A172 (cell line): ENCODE results near the gene INPP4B. TPM values are rescaled to one million over a fixed set of nuclear protein-coding genes. Genes with fewer than 3 reads are reported as not detected.

Experiments used
- DNase-seq: peaks from one replicate; pipeline ENCODE4 v3.0.0-alpha.2; 2015; ENCODE audit warnings: low spot score
- total RNA-seq: library from RNA; depleted of rRNA; stranded (reverse); fragments of >200 nt; shearing (Covaris generic); gene quantifications from 2 replicates; pipeline ENCODE4 v1.2.3, GENCODE V29; 2014

INPP4B gene
- total RNA-seq, 1 experiment from 2014 or later = 31.8 TPM

DNA sequence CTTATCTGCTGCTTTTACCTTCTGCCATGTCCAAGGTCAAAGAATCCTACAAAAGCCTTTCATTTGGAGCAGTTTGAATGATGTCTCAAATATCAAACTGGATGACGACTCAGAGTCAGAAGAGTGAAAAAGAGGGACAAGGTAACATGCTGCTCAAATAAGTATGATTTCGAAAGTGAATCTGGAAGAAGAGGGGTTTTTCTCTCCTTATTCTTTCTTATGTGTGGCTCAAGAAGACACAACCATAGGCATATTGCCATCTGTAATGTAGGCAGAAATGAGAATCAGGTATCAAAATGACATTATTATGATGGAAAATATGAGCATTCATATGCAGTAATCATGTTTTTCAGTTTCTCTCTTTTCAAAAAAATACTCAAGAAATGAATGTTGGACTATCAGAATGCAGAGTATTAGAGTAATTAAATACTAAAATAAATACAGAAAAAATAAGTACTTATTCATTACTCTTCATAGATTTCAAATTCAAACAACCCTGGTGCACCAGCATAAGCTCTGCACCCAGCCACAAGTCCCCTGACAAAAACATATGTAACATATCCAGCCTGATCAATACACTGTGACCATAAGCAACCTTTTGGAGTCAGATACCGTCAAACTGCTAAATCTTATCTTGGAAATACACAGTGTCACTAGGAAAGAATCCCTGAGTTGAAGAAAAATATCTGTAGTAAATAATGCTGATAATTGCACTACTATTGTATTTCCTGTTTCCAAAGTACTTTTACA, 468.6 kb downstream of the INPP4B start:
- no peak for DNase-seq

DNA sequence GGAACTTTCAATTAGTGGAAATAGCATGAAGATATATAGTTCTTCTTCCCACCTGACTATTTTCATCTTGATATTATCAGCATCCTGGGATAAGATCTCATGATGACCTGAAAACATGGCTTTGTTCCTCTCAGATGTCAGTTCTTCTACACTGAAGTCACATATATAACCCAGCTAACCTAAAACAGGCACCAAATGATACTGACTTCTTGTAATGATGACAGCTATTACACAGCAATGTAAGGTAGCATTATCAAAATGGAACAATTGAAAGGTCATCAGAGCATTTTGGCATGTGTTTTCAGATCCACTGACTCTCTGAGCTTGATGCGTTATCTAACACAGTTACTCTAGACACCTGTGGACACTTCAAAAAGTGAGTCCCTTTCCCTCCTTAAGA, 469.9 kb downstream of the INPP4B start:
- no peak for DNase-seq

DNA sequence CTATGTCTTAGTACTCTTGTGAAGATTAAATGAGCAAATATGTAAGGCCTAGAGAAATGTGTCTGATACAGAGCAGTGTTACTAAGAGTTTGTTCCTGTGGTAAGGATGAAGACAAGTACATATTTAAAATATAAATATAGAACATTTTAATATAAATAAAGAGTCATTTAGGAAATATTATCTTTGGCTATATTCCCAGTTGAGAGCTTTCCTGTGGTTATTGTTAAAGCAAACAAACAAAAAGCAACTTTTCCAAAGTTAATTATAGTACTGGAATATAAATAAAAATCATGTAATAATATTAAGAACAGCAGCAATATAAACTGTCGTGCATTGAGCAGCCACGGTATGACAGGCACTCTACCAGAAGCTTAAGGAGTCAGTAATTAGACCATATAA, 472.5 kb downstream of the INPP4B start:
- DNase-seq = no peak

DNA sequence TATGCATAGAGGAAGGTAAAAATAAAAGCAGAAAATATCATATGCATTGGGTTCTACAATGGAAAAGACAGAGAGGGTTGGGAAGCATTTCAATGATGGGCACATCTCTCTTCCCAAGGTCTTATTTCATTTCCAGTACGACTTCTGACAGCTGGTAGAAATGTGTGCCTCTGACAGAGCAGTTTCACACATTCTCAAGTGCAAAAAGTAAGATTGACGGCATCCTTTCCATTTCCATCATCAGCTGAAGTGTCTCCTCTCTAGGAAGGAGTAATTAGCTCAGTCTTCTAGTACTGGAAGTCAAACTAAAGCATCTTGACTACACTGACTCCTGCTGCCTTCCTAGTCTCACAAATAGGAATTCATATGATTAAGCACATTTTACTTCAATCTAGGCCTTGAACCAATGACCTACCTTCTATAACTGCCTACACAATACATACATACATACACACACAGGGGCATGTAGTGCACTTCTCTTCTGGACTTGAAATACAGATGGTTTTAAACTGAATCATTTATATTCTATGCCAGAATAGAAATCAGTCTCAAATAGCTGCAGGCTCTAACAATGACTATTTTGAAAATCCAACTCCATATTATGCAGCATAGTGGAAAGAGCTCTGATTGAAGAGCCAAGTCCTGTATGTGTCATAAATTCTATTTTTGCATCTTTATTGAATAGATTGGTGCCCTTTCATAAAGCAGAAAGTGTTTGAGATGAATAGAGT, 473.4 kb downstream of the INPP4B start:
- no peak for DNase-seq

DNA sequence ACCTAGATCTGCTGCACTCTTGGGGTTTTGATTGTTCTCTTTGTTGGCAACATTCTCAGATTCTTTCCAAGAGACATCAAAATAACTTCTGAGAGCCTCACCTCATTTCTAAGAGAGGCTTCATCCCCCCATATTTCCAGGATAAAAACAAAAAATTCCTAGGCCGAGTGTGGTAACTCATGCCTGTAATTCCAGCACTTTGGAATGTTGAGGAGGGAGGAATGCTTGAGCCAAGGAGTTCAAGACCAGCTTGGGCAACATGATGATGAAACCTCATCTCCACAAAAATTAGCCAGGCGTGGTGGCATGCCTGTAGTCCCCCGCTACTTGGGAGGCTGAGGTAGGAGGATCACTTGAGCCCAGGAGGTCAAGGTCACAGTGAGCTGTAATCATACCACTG, 477.0 kb downstream of the INPP4B start:
- DNase-seq = no peak

DNA sequence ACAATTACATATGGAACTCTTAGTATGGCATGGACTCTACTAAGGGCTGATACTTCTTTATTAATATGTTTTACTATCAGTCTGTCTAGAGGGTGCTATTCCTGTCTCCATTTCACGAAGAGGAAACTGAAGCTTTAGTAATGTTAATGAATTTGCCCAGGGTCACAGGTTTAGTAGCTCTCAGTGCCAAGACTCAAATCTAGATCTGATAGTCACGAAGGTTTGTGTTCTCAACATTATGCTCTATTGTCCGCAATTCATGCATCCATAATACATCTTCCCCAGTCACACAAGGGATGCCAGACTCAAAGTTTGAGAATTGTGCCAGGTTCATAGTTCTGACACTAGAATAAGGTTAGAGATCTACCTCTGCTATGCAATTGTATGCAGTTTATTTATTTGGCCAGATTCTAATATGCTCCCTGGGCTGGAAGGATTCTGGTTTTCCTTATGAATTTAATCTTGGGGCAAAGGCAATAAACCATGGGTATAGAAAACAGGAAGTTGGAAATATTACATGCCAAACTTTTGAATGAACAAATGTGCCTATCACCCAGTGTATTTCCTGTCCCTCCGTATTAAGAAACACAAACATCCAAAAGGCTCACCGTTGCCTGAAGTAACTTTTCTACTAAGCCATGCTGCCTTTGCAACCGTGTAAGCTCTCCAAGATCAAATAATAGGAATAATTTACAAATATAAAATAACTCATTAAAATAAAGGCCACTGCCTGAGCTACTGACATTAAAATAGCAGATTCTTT, 478.5 kb downstream of the INPP4B start:
- DNase-seq = no peak

DNA sequence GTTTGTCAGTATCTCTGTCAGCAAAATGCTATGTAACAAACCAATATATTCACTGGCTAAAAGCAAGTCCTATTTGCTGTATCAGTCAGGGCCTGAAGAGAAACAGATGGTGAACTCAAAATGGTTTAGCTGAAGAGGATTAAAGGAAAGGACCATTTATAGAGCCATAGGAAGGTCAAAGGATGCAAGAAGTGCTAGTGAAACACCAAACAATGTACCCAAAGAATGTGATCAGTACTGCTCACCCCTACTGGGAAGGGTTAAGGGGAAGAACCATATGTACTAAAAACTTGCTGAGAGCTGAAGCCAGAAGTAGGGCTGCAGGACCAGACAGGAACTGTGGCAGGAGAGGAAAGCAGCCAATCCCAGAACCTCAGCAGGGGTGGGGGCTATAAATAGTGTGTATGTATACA, 479.3 kb downstream of the INPP4B start:
- DNase-seq = no peak

DNA sequence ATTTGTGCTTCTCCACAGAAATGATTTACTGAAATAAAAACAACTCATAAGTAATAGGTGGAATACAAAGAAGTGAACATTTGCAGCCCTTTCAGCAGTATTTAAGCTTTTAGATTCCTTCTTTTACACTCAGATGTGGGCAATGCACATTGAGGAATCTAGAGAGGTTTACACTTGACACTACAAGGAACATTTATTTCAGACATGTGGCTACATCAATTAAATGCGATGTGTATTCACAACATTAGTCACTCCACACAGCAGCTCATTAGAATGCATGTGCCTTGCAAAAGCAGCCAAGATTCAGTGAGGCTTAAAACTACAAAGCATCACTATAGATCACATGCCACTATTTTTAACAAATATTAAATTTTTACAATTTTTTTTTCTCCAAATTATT, 480.7 kb downstream of the INPP4B start:
- peak; percentile 47 for DNase-seq

DNA sequence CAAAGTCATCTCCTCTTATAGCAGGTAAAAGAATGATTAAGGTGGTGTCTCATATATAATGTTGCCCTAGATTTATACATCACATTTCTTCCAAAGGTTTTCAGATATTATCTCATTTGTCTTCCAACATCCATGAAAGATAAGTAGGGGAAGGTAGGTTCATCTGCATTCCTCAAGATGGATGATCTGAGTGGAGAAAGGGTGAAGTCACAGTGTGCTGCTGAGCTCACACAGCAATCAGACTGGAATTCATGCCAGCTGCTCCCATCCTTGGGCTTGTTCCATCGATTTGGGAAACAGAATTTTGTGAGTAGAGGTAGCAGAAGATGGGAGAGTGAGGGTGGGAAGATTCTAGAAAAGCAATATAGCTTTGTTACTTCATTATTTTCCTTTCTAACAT, 482.4 kb downstream of the INPP4B start:
- no peak for DNase-seq

DNA sequence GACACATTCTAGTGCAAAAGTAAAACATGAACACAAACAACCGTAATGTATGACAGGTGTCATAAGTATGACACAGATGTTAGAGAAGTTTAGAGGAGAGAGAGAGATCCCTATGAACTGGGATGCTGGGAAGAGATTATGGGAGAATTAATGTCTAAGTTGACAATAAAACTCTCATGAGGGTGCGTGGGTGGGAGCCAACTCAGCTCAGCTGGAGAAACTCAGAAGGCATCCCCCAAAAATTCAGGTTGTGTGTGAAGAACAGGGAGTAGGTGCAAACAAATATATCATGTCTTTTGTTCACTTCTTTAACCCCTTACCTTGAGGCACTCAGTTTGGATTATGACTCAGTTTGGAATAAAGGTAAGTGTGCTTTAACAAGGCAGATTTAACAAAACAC, 484.1 kb downstream of the INPP4B start:
- no peak for DNase-seq

DNA sequence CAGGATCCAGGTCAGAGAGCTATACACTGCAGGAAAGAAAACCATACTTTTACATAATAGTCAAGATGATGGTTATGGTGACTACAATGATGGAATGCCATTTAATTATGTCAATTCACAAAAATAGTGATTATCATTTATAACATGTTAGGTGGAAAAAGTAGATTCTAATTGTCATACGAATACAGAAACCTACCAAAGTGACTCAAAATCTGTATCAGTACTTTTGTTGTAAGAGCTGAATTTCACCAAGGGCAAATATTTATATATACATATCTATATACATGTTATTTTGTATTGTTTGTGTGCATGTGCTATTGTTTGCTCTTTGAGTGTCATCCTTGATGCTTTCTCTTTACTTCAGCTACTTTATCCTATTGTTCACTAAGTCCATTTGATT, 485.4 kb downstream of the INPP4B start:
- no peak for DNase-seq

DNA sequence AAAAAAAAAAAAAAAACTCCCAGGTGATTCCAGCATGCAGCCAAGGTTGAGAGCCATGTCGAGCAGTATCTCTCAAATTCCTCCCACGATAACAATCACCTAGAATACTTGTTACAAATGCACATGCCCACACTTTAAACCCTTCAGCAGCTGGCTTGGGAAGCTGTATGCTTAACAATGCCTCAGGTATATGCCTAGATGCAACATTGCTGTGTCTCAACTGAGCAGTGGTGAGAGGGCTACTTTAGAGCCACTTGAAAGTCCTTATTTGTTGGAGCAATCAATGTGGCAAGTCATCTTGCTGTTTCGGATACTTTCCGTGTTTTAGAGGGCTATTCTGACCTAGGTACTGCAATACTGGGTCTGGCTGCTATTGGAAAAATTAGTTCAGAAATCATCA, 487.4 kb downstream of the INPP4B start:
- no peak for DNase-seq

DNA sequence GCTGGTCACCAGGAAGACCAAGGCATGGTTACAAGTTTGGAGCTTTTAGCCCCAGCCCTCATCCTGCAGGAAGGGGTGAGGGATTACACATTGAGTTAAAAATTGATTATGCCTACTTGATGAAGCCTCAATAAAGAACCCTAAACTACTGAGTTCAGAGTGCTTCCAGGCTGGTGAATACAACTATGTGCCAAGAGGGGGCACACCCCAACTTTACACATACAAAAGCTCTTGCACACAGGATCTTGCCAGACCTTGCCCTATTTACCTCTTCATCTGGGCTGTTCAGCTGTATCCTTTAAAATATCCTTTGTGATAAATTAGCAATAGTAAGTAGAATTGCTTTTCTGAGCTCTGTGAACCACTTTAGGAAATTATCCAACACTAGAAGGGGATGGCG, 489.3 kb downstream of the INPP4B start:
- DNase-seq = no peak

DNA sequence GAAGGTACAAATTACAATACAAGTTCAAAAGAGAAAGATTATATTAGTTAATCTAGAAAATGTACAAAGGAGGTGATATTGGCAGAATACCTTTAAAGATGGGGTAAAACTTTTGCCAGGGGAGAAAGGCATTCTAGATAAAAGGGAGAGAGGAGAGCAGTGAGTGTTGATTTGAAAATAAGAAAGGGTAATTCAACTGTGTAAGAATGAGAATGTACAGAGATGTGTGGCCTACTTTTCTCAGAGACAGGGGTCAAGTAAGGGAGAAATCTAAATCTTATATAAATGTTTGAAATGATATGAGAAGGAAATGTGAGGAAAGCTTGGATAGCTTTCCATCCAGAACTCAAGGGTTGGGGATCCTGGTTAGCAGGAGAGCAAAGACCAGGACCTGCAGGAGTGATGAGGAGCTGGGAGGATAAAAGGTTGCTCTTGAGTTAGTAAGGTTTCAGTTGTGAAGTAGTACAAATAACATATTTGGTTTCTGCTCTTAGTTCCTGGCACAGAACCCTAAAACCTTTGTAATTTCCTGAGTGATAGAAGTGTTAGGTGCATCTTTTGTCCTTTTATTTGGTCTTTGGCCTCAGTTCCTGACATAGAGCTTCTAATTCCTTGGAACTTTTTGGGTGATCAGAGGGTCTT, 489.9 kb downstream of the INPP4B start:
- DNase-seq = no peak

DNA sequence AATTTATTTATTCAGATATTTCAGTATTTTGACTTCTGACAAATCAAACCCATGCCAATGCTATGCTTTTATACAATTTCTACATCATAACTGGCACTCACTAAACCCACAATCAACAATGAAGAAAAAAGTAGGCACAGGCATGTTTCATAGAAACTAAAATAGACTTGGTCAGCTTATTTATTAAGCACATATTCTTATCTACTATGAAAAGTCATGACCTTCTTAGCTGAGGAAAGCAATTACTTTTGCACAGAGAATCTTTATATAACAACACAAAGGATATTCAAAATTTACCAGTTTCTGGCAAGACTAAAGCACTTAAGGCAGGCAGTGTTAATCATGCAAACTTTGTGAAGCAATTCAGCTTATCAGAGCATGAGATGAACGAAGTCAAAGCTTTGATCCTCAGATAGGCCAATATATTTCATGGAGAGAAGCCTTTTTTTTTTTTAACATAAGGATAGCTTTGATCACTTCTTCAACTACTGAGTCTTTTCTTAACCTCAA, 490.6 kb downstream of the INPP4B start:
- DNase-seq = no peak

DNA sequence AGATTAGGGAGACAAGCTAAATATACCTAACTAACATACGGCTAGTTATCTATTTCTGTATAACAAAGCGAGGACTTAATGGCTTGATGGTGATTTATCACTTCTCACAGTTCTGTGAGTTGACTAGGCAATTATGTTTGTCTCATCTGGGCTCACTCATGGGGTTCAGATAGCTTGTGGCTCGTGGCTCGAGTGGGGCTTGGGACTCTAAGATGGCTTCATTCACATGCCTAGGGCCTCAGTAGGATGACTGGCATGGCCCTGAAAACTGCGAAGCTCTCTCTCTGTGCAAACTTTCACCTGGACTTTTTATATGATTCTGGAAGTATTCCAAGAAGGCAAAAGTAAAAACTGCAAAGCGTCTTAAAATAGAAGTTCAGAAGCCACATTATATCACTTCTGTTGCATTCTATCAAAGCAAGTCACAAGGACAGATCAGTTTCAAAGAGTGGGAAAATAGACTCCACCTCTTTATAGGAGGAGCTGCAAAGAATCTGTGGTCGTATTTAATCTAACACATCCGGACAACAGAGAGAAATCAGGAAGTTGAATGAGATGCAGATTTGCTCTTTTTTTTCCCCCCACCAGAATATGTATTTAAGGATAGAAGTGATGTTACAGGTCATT, 491.2 kb downstream of the INPP4B start:
- DNase-seq = peak; percentile 60

DNA sequence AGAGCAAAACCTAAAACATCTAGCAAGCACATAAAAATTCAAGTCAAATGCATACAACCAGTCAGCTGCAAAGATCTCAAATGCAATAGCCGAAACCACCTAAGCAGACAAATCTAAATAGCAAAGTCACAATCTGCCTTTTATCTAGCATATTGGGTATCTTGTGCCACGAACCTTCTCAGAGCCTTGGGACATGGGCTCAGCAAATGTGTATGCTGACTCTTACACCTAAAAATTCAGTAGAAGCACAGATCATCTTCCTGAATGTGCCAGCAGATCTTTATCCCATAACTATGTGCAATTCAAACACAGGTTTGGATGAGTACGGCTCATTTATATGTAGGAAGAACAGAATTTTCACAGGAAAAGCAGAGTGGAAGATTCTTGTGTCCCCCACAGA, 492.1 kb downstream of the INPP4B start:
- no peak for DNase-seq

DNA sequence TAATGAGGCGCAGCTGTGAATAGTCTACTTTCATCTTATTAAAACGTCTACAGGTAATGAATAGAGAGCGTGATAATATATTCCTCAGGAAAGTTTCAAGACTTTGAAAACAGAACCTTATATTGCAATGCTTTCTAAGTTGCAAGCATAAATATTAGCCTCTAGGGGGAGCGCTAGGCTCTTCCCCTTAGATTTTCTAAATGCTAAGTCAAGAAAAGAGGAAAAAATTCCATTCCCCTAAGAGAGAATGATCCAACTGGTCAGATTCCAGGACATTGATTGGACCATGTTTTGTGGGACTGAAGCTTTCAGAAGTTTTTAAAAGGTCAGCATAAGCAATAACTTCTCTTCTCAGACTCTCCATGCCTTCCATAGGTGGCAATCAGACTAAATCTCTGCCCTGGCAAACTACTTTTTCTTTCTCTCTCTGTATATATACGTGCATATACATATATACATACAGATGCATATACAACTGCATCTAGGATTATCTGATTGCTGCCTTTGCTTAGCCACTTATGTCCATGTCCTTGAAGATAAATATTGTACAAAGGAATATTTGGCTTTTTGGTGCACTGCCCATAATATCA, 492.9 kb downstream of the INPP4B start:
- peak; percentile 68 for DNase-seq

DNA sequence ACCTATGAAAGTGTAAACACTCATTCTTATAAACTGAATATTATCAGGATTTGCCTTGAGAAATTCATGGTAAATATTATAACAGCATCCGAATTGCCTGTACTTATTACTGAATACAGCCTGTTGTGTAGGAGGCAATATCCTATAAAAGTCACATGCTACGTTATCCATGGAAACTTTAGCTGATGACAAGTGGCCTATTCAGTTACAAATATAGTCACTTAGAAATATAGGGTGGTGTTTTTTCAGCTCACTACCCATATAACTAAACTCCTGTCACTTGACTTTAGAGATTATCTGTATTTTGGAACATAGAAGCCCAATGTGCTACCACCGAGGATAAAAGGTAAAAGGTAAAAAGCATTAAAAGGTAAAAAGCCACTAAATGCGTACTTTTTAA, 493.4 kb downstream of the INPP4B start:
- no peak for DNase-seq

DNA sequence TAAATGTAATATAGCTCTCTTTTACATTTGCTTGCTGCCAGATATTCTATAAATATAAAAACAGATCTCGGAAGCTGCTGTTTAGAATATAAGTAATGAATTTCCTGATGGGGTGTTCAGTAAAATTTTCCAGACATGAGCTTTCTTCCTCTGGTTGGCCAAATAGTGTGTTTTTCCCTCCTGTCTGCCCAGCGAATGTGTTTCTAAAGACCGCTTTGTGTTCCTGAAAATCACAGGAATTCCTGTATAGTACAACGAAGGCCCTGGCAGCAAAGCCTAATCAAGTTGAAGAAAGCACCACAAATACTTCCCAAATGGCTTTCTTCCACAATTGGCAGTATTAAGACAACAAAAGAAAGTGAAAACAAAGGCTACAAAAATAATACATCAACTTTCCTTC, 494.1 kb downstream of the INPP4B start:
- DNase-seq = no peak

DNA sequence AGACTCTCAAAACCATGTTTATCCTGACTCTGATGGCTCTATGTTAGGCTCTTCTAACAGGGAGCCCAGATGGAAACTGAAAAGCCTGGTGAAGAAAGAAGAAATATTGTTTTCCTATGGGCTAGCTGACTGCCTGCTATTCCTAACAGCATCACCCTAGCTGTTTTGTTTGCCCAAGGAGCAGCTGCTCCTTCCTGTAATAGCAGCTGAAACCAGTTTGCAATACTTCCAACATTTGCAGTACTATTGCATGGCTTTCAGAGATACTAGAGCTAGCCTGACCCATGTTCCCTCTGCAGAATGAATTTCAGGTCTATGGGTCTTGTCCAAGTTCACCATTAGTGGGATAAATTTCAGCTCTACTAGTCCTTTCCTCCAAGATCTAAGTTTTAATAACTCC, 495.2 kb downstream of the INPP4B start:
- DNase-seq = no peak
